H9 (cell line): ENCODE results near the gene NFASC. TPM values are rescaled to one million over a fixed set of nuclear protein-coding genes. Genes with fewer than 3 reads are reported as not detected.
A peak's percentile ranks its signal among the peaks of the same experiment; 100 is the strongest.

ENCODE experiments used
- DNase-seq: peaks from one replicate; pipeline ENCODE4 v3.0.0-alpha.2; 2017
- H2AFZ ChIP-seq: one replicate; pipeline ENCODE4 v1.6.1; 2013; ENCODE audit warnings: mild to moderate bottlenecking, low read length, control low read depth, moderate library complexity
- H2AK5ac ChIP-seq: 2 replicates; pipeline ENCODE4 v1.6.1; 2013; ENCODE audit warnings: low read length, control low read depth, mixed read lengths; ENCODE audit not compliant: insufficient read length
- H2BK120ac ChIP-seq: one replicate; pipeline ENCODE4 v1.6.1; 2013; ENCODE audit warnings: low read depth, mild to moderate bottlenecking, low read length, control low read depth, inconsistent platforms; ENCODE audit not compliant: poor library complexity, severe bottlenecking
- H2BK12ac ChIP-seq: 2 replicates; pipeline ENCODE4 v1.6.1; 2013; ENCODE audit warnings: low read length, control low read depth, mixed read lengths, low read depth; ENCODE audit not compliant: insufficient read length
- H2BK15ac ChIP-seq: 2 replicates; pipeline ENCODE4 v1.6.1; 2013; ENCODE audit warnings: low read depth, low read length, control low read depth
- H2BK20ac ChIP-seq: one replicate; pipeline ENCODE4 v1.6.1; 2013; ENCODE audit warnings: low read depth, mild to moderate bottlenecking, low read length, control low read depth, inconsistent platforms; ENCODE audit not compliant: poor library complexity, severe bottlenecking
- H2BK5ac ChIP-seq: 2 replicates; pipeline ENCODE4 v1.6.1; 2013; ENCODE audit warnings: low read length, control low read depth, mixed read lengths; ENCODE audit not compliant: insufficient read length
- H3K14ac ChIP-seq: 2 replicates; pipeline ENCODE4 v1.6.1; 2013; ENCODE audit warnings: low read length, control low read depth; ENCODE audit not compliant: insufficient read depth
- H3K18ac ChIP-seq: 2 replicates; pipeline ENCODE4 v1.6.1; 2013; ENCODE audit warnings: low read depth, mild to moderate bottlenecking, mixed read lengths, low read length, control low read depth; ENCODE audit not compliant: insufficient read length
- H3K23ac ChIP-seq: 2 replicates; pipeline ENCODE4 v1.6.1; 2013; ENCODE audit warnings: low read length, control low read depth, mixed read lengths, low read depth; ENCODE audit not compliant: insufficient read length
- H3K23me2 ChIP-seq: 2 replicates; pipeline ENCODE4 v1.6.1; 2013; ENCODE audit warnings: low read depth, mild to moderate bottlenecking, mixed read lengths, low read length, control low read depth; ENCODE audit not compliant: insufficient read length, poor library complexity, severe bottlenecking
- H3K27ac ChIP-seq: 2 replicates; pipeline ENCODE4 v1.5.1; 2013; ENCODE audit warnings: low read length, control low read depth, mixed read lengths, low read depth; ENCODE audit not compliant: insufficient read length
- H3K27me3 ChIP-seq: 2 replicates; pipeline ENCODE4 v1.6.1; 2013; ENCODE audit warnings: low read length, control low read depth, inconsistent platforms; ENCODE audit not compliant: insufficient read depth
- H3K4ac ChIP-seq: 2 replicates; pipeline ENCODE4 v1.6.1; 2013; ENCODE audit warnings: low read depth, mild to moderate bottlenecking, control low read depth, inconsistent platforms, low read length, moderate library complexity
- H3K4me1 ChIP-seq: 2 replicates; pipeline ENCODE4 v1.6.1; 2013; ENCODE audit warnings: low read length, control low read depth, inconsistent platforms; ENCODE audit not compliant: insufficient read depth
- H3K4me2 ChIP-seq: 2 replicates; pipeline ENCODE4 v1.6.1; 2013; ENCODE audit warnings: low read length, control low read depth, mixed read lengths; ENCODE audit not compliant: insufficient read length, insufficient read depth
- H3K56ac ChIP-seq: 2 replicates; pipeline ENCODE4 v1.6.1; 2013; ENCODE audit warnings: low read depth, mild to moderate bottlenecking, mixed read lengths, low read length, control low read depth; ENCODE audit not compliant: insufficient read length
- H3K79me1 ChIP-seq: 2 replicates; pipeline ENCODE4 v1.6.1; 2013; ENCODE audit warnings: low read depth, mild to moderate bottlenecking, moderate library complexity, low read length, control low read depth, inconsistent platforms; ENCODE audit not compliant: insufficient read depth, poor library complexity, severe bottlenecking
- H3K79me2 ChIP-seq: 2 replicates; pipeline ENCODE4 v1.6.1; 2013; ENCODE audit warnings: low read length, control low read depth, inconsistent platforms; ENCODE audit not compliant: insufficient read depth
- H3K9ac ChIP-seq: 2 replicates; pipeline ENCODE4 v1.6.1; 2013; ENCODE audit warnings: low read length, control low read depth, mixed read lengths; ENCODE audit not compliant: insufficient read length; ENCODE audit errors: extremely low read depth
- H3K9me3 ChIP-seq: one replicate; pipeline ENCODE4 v1.6.1; 2013; ENCODE audit warnings: low read depth, low read length, inconsistent platforms; ENCODE audit not compliant: control insufficient read depth
- H3T11ph ChIP-seq: one replicate; pipeline ENCODE4 v1.6.1; 2013; ENCODE audit warnings: mild to moderate bottlenecking, low read length, control low read depth, inconsistent platforms
- H4K20me1 ChIP-seq: one replicate; pipeline ENCODE4 v1.6.1; 2013; ENCODE audit not compliant: control insufficient read depth, insufficient read length, insufficient read depth
- H4K5ac ChIP-seq: 2 replicates; pipeline ENCODE4 v1.6.1; 2013; ENCODE audit warnings: low read depth, mild to moderate bottlenecking, mixed read lengths, low read length, control low read depth; ENCODE audit not compliant: insufficient read length
- H4K8ac ChIP-seq: replicated peaks from 2 replicates; pipeline ENCODE4 v1.6.1; 2013; ENCODE audit warnings: low read length, control low read depth, mixed read lengths, low read depth; ENCODE audit not compliant: insufficient read length
- H4K91ac ChIP-seq: 2 replicates; pipeline ENCODE4 v1.6.1; 2013; ENCODE audit warnings: low read depth, mild to moderate bottlenecking, moderate library complexity, mixed read lengths, low read length, control low read depth; ENCODE audit not compliant: insufficient read length
- H3K27ac Mint-ChIP-seq, 3 experiments: 2 replicates in 2 of 3; 3 replicates in 1 of 3; pipeline ENCODE4 v1.8.0; 2020 to 2021; ENCODE audit warnings: mixed read lengths in 3 of 3, mild to moderate bottlenecking in 1 of 3, moderate library complexity in 1 of 3
- H3K27me3 Mint-ChIP-seq: 2 replicates; pipeline ENCODE4 v1.8.0; 2021; ENCODE audit warnings: low read depth, mild to moderate bottlenecking, moderate library complexity, mixed read lengths
- H3K36me3 Mint-ChIP-seq, 3 experiments: 2 replicates in 2 of 3; 3 replicates in 1 of 3; pipeline ENCODE4 v1.8.0; 2020 to 2021; ENCODE audit warnings: low read depth in 3 of 3, mixed read lengths in 3 of 3; ENCODE audit not compliant: insufficient read depth in 1 of 3
- H3K4me1 Mint-ChIP-seq, 2 experiments: 2 replicates each; pipeline ENCODE4 v1.8.0; 2020; ENCODE audit warnings: mixed read lengths in 2 of 2
- H3K4me3 Mint-ChIP-seq, 2 experiments: 2 replicates in 1 of 2; 3 replicates in 1 of 2; pipeline ENCODE4 v1.8.0; 2020 to 2021; ENCODE audit warnings: mild to moderate bottlenecking in 2 of 2, mixed read lengths in 2 of 2, moderate library complexity in 1 of 2
- H3K9me3 Mint-ChIP-seq, 2 experiments: 2 replicates in 1 of 2; 3 replicates in 1 of 2; pipeline ENCODE4 v1.8.0; 2020; ENCODE audit warnings: mild to moderate bottlenecking in 2 of 2, mixed read lengths in 2 of 2, moderate library complexity in 1 of 2
- WGBS: extraction: QIAGEN DNeasy Blood & Tissue Kit; methylation state at CpG from one replicate; pipeline ENCODE4 v1.1.7; 2013; ENCODE audit warnings: missing lambda C conversion rate, low lambda C conversion rate, mixed read lengths; ENCODE audit not compliant: insufficient read length; ENCODE audit errors: extremely low coverage; 5-methylcytosine and 5-hydroxymethylcytosine counted together
- total RNA-seq: library from RNA; stranded (reverse); gene quantifications from 2 replicates; pipeline ENCODE4 v1.2.1, GENCODE V29; 2021
- TF ChIP-seq, protein P1 (sequence below): fragments of 200-600 bp; sonication (generic); conservative IDR thresholded peaks from 3 replicates; pipeline ENCODE4 v1.8.0; 2021; ENCODE audit warnings: antibody characterized with exemption, mild to moderate bottlenecking

The NFASC gene
- total RNA-seq, 1 experiment from 2014 or later: 5.0 TPM

DNA sequence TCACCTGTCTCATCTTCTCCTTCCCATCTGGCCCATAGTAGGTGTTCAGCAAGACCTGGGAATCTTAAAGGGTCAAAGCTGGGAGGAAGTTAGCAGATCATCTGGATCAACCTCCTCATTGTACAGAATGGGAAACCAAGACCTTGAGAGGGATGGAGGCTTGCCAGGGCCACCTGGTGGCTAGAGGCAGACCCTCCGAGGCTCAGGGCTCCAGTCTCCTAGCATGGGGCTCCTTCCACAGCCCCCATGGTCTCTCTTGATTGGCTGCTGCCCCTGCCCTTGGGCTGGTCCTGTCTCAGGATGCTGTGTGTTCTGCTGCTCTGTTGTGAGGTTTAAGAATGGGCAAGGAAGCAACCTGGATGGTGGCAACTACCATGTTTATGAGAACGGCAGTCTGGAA lies 103.7 kb downstream of the NFASC start:
- no peak overlapping the region for H3K27ac Mint-ChIP-seq
- Histone ChIP-seq H2BK15ac (no peak overlapping the region), H3K4me2 (no peak overlapping the region), H2AFZ (no peak overlapping the region), H4K5ac (no peak overlapping the region), H3T11ph (no peak overlapping the region), H4K20me1 (no peaks in the 10 kb centered on the region), H3K4ac (no peak overlapping the region), H3K27me3 (no peaks in the 10 kb centered on the region), H3K9ac (no peak overlapping the region), H3K4me1 (no peaks in the 10 kb centered on the region), H3K27ac (no peak overlapping the region), H2BK120ac (no peak overlapping the region), H3K14ac (no peak overlapping the region), H3K23ac (no peak overlapping the region), H3K79me2 (no peaks in the 10 kb centered on the region), H2BK5ac (no peak overlapping the region), H4K8ac (no peak overlapping the region), H2AK5ac (no peak overlapping the region), H3K56ac (no peak overlapping the region), H3K18ac (no peak overlapping the region), H3K23me2 (no peaks in the 10 kb centered on the region), H4K91ac (no peak overlapping the region), H2BK20ac (no peak overlapping the region), H2BK12ac (no peak overlapping the region), H3K79me1 (no peaks in the 10 kb centered on the region), H3K9me3 (no peaks in the 10 kb centered on the region)
- H3K4me1 Mint-ChIP-seq: no peaks in the 10 kb centered on the region
- DNase-seq: no peak
- no CpG with 5 or more reads among the region's 2 CpGs for WGBS
- no peaks in the 10 kb centered on the region for H3K9me3 Mint-ChIP-seq
- no peaks in the 10 kb centered on the region; a peak in 1 of 7 replicates for H3K36me3 Mint-ChIP-seq
- no peak overlapping the region for H3K4me3 Mint-ChIP-seq
- TF ChIP-seq, protein P1, sequence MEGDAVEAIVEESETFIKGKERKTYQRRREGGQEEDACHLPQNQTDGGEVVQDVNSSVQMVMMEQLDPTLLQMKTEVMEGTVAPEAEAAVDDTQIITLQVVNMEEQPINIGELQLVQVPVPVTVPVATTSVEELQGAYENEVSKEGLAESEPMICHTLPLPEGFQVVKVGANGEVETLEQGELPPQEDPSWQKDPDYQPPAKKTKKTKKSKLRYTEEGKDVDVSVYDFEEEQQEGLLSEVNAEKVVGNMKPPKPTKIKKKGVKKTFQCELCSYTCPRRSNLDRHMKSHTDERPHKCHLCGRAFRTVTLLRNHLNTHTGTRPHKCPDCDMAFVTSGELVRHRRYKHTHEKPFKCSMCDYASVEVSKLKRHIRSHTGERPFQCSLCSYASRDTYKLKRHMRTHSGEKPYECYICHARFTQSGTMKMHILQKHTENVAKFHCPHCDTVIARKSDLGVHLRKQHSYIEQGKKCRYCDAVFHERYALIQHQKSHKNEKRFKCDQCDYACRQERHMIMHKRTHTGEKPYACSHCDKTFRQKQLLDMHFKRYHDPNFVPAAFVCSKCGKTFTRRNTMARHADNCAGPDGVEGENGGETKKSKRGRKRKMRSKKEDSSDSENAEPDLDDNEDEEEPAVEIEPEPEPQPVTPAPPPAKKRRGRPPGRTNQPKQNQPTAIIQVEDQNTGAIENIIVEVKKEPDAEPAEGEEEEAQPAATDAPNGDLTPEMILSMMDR: peak; percentile 42; the same call in 2 of the 3 replicates
- no peaks in the 10 kb centered on the region for H3K27me3 Mint-ChIP-seq
